Activated naive CD8-positive, alpha-beta T cell treated with anti-CD3 and anti-CD28 coated beads, Interleukin-2, amount 10 ng/mL, durations not matched to agents 7 days and 5 days (primary cell): ENCODE measurements around the gene C1QTNF2. TPM values are rescaled to one million over a fixed set of nuclear protein-coding genes. Genes with fewer than 3 reads are reported as not detected.
"Not testable (repeated sequence)": the region's sequence is repeated elsewhere in the genome, so short reads cannot be mapped to it uniquely, and the experiment has no call there.

Experiments
- ATAC-seq: fragments of 150-1000 bp; cut with Tn5 transposase; one replicate; pipeline ENCODE4 v1.10.0; 2021; ENCODE audit warnings: low read depth, moderate library complexity
- POLR2A ChIA-PET: fragments of 350-600 bp; sonication (Branson Sonifier 250); formaldehyde crosslinking; loops from one replicate; lab custom pipeline; 2021; ENCODE audit warnings: antibody characterized with exemption; lab: Charles Lee
- DNase-seq: peaks from one replicate; pipeline ENCODE4 v3.0.0; 2021
- H3K27ac Mint-ChIP-seq: one replicate; pipeline ENCODE4 v1.8.0; 2022; ENCODE audit warnings: mild to moderate bottlenecking, mixed read lengths
- H3K27me3 Mint-ChIP-seq: one replicate; pipeline ENCODE4 v1.8.0; 2022; ENCODE audit warnings: mild to moderate bottlenecking, moderate library complexity, mixed read lengths
- H3K36me3 Mint-ChIP-seq: one replicate; pipeline ENCODE4 v1.8.0; 2021; ENCODE audit warnings: mild to moderate bottlenecking, mixed read lengths
- H3K4me1 Mint-ChIP-seq: one replicate; pipeline ENCODE4 v1.8.0; 2021; ENCODE audit warnings: mixed read lengths
- H3K4me3 Mint-ChIP-seq: one replicate; pipeline ENCODE4 v1.8.0; 2022; ENCODE audit warnings: mild to moderate bottlenecking, moderate library complexity, mixed read lengths
- H3K9me3 Mint-ChIP-seq: one replicate; pipeline ENCODE4 v1.8.0; 2021; ENCODE audit warnings: mixed read lengths
- total RNA-seq, 2 experiments: library from RNA; stranded (reverse); gene quantifications; one replicate each; pipeline ENCODE4 v1.2.3, GENCODE V29; 2021

Gene C1QTNF2
- total RNA-seq, 2 experiments from 2014 or later, result not detected

- Mint-ChIP-seq H3K27ac (no peak overlapping the region), H3K4me1 (no peaks in the 10 kb centered on the region), H3K27me3 (no peaks in the 10 kb centered on the region), H3K36me3 (no peaks in the 10 kb centered on the region), H3K4me3 (no peak overlapping the region), H3K9me3 (no peaks in the 10 kb centered on the region)
- DNase-seq, result no peak
- no peak for ATAC-seq
- POLR2A ChIA-PET, result no interaction called here
These were observed 21.0 kb downstream of the C1QTNF2 start for GRCh38 chr5:160349249-160349934.

GRCh38 chr5:160348080-160348479, 22.3 kb downstream of the C1QTNF2 start:
- POLR2A ChIA-PET, result no interaction called here
- Mint-ChIP-seq H3K27me3 (peaks cover 2% of the 10 kb centered on the region), H3K4me3 (no peak overlapping the region), H3K4me1 (peaks cover 5% of the 10 kb centered on the region), H3K27ac (no peak overlapping the region), H3K36me3 (no peaks in the 10 kb centered on the region), H3K9me3 (no peaks in the 10 kb centered on the region)
- no peak for ATAC-seq
- no peak for DNase-seq

GRCh38 chr5:160347448-160347847, 23.0 kb downstream of the C1QTNF2 start:
- no peaks in the 10 kb centered on the region for H3K36me3 Mint-ChIP-seq

GRCh38 chr5:160342413-160342941, 27.9 kb downstream of the C1QTNF2 start:
- H3K9me3 Mint-ChIP-seq, result no peaks in the 10 kb centered on the region
- H3K36me3 Mint-ChIP-seq, result no peaks in the 10 kb centered on the region
- no peak for ATAC-seq
- POLR2A ChIA-PET, result no interaction called here
- DNase-seq, result no peak
- H3K27ac Mint-ChIP-seq, result no peak overlapping the region
- H3K4me3 Mint-ChIP-seq, result no peak overlapping the region
- peaks cover 3% of the 10 kb centered on the region for H3K27me3 Mint-ChIP-seq
- H3K4me1 Mint-ChIP-seq, result peaks cover 5% of the 10 kb centered on the region

More at GRCh38 chr5:160347448-160347847, 23.0 kb downstream of the C1QTNF2 start:
- no peak overlapping the region for H3K27ac Mint-ChIP-seq
- no peak for DNase-seq
- peaks cover 5% of the 10 kb centered on the region for H3K4me1 Mint-ChIP-seq
- H3K9me3 Mint-ChIP-seq, result no peaks in the 10 kb centered on the region
- POLR2A ChIA-PET, result no interaction called here
- H3K4me3 Mint-ChIP-seq, result no peak overlapping the region
- ATAC-seq, result no peak
- H3K27me3 Mint-ChIP-seq, result peaks cover 2% of the 10 kb centered on the region

GRCh38 chr5:160341309-160341870, 29.0 kb downstream of the C1QTNF2 start:
- H3K9me3 Mint-ChIP-seq, result no peaks in the 10 kb centered on the region
- H3K4me3 Mint-ChIP-seq, result no peak overlapping the region
- H3K27me3 Mint-ChIP-seq, result peaks cover 4% of the 10 kb centered on the region
- H3K4me1 Mint-ChIP-seq, result peaks cover 5% of the 10 kb centered on the region
- ATAC-seq (no peak), DNase-seq (no peak)
- H3K36me3 Mint-ChIP-seq, result no peaks in the 10 kb centered on the region
- POLR2A ChIA-PET, result no interaction called here
- no peak overlapping the region for H3K27ac Mint-ChIP-seq

GRCh38 chr5:160340513-160340912, 29.9 kb downstream of the C1QTNF2 start:
- H3K9me3 Mint-ChIP-seq, DNase-seq, H3K36me3 Mint-ChIP-seq, H3K4me3 Mint-ChIP-seq, H3K27ac Mint-ChIP-seq, ATAC-seq, H3K4me1 Mint-ChIP-seq, POLR2A ChIA-PET, H3K27me3 Mint-ChIP-seq: not testable (repeated sequence)

GRCh38 chr5:160339406-160340130, 30.9 kb downstream of the C1QTNF2 start:
- H3K4me3 Mint-ChIP-seq, result no peak overlapping the region
- peaks cover 5% of the 10 kb centered on the region for H3K27me3 Mint-ChIP-seq
- no peak for DNase-seq
- H3K9me3 Mint-ChIP-seq, result no peaks in the 10 kb centered on the region
- peaks cover 5% of the 10 kb centered on the region for H3K4me1 Mint-ChIP-seq
- POLR2A ChIA-PET, result no interaction called here
- H3K36me3 Mint-ChIP-seq, result no peaks in the 10 kb centered on the region
- no peak for ATAC-seq
- no peak overlapping the region for H3K27ac Mint-ChIP-seq

- H3K4me3 Mint-ChIP-seq, H3K4me1 Mint-ChIP-seq, ATAC-seq, H3K9me3 Mint-ChIP-seq, POLR2A ChIA-PET, H3K27ac Mint-ChIP-seq, DNase-seq, H3K27me3 Mint-ChIP-seq, H3K36me3 Mint-ChIP-seq: not testable (repeated sequence)
These were observed 35.7 kb downstream of the C1QTNF2 start for GRCh38 chr5:160334716-160335115.

- ATAC-seq (no peak), DNase-seq (no peak)
- no peaks in the 10 kb centered on the region for H3K9me3 Mint-ChIP-seq
- POLR2A ChIA-PET, result no interaction called here
- H3K36me3 Mint-ChIP-seq, result no peaks in the 10 kb centered on the region
- H3K4me3 Mint-ChIP-seq, result no peak overlapping the region
- H3K4me1 Mint-ChIP-seq, result peaks cover 1% of the 10 kb centered on the region
- no peak overlapping the region for H3K27ac Mint-ChIP-seq
- H3K27me3 Mint-ChIP-seq, result peaks cover 8% of the 10 kb centered on the region
These were observed 36.7 kb downstream of the C1QTNF2 start for GRCh38 chr5:160333721-160334120.

GRCh38 chr5:160330212-160330611, 40.2 kb downstream of the C1QTNF2 start:
- Mint-ChIP-seq H3K27ac (no peak overlapping the region), H3K4me3 (no peak overlapping the region), H3K27me3 (peaks cover 5% of the 10 kb centered on the region), H3K9me3 (no peaks in the 10 kb centered on the region), H3K4me1 (peaks cover 1% of the 10 kb centered on the region), H3K36me3 (no peaks in the 10 kb centered on the region)
- peak; percentile 65 for ATAC-seq
- POLR2A ChIA-PET, result no interaction called here
- no peak for DNase-seq

GRCh38 chr5:160327818-160328217, 42.6 kb downstream of the C1QTNF2 start:
- POLR2A ChIA-PET, result no interaction called here
- no peaks in the 10 kb centered on the region for H3K36me3 Mint-ChIP-seq
- H3K27ac Mint-ChIP-seq, result no peak overlapping the region
- no peak overlapping the region for H3K4me3 Mint-ChIP-seq
- H3K4me1 Mint-ChIP-seq, result peaks cover 1% of the 10 kb centered on the region
- ATAC-seq (no peak), DNase-seq (no peak)
- H3K9me3 Mint-ChIP-seq, result no peaks in the 10 kb centered on the region
- H3K27me3 Mint-ChIP-seq, result peaks cover 9% of the 10 kb centered on the region

- no peaks in the 10 kb centered on the region for H3K36me3 Mint-ChIP-seq
- ATAC-seq (no peak), DNase-seq (no peak)
- no peak overlapping the region for H3K27ac Mint-ChIP-seq
- peaks cover 1% of the 10 kb centered on the region for H3K4me1 Mint-ChIP-seq
- H3K27me3 Mint-ChIP-seq, result peaks cover 9% of the 10 kb centered on the region
- H3K9me3 Mint-ChIP-seq, result no peaks in the 10 kb centered on the region
- no peak overlapping the region for H3K4me3 Mint-ChIP-seq
- POLR2A ChIA-PET, result no interaction called here
These were observed 43.4 kb downstream of the C1QTNF2 start for GRCh38 chr5:160326981-160327380.

- Mint-ChIP-seq H3K4me3 (no peak overlapping the region), H3K36me3 (no peaks in the 10 kb centered on the region), H3K4me1 (peaks cover 1% of the 10 kb centered on the region), H3K9me3 (no peaks in the 10 kb centered on the region), H3K27ac (no peak overlapping the region), H3K27me3 (peaks cover 12% of the 10 kb centered on the region)
- POLR2A ChIA-PET, result no interaction called here
- DNase-seq (no peak), ATAC-seq (no peak)
These were observed 44.7 kb downstream of the C1QTNF2 start for GRCh38 chr5:160325716-160326115.

GRCh38 chr5:160324886-160325285, 45.5 kb downstream of the C1QTNF2 start:
- H3K4me3 Mint-ChIP-seq, result no peak overlapping the region
- no peaks in the 10 kb centered on the region for H3K36me3 Mint-ChIP-seq
- no peak overlapping the region for H3K27ac Mint-ChIP-seq
- POLR2A ChIA-PET, result no interaction called here
- H3K27me3 Mint-ChIP-seq, result peaks cover 10% of the 10 kb centered on the region
- no peaks in the 10 kb centered on the region for H3K4me1 Mint-ChIP-seq
- no peak for DNase-seq
- no peak for ATAC-seq
- H3K9me3 Mint-ChIP-seq, result no peaks in the 10 kb centered on the region
